Vagina (tissue), 2 donors: ENCODE measurements around the gene MICALL2.

Experiments used
- POLR2AphosphoS5 ChIP-seq, 2 donors: sonication (generic); formaldehyde crosslinking; IDR thresholded peaks; one replicate each; pipeline ENCODE4 v1.9.0; 2017; ENCODE audit warnings: antibody characterized with exemption in 2 of 2, mild to moderate bottlenecking in 2 of 2, low read depth in 1 of 2; ENCODE audit not compliant: insufficient read depth in 1 of 2
- TF ChIP-seq, protein P1 (sequence below), 3 experiments: fragments of 450-650 bp in 2 of 3; fragments of 200-600 bp in 1 of 3; sonication (generic) in 1 of 3; IDR thresholded peaks; one replicate each; pipeline ENCODE4 v1.5.1; 2017 to 2019; ENCODE audit warnings: antibody characterized with exemption in 3 of 3, mild to moderate bottlenecking in 2 of 3, moderate library complexity in 2 of 3

DNA sequence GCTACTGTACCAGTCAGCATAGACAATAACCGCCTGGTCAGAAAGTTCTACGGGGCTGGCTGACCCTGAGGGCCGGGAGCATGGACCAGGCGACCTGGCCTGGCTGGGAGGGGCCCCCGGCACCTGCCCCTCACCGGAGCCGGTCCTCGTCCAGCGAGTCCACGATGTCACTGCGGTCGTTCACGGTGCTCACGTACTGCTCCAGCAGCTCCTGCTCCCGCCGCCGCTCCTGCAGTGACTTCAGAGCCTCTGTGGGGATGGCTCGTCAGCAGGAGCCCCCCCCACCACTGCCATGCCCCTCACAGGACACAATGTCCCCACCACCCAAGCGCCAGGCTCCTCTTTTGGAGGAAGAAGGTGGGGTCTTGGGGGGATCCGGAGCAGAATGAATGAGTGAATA lies 22.7 kb downstream of the MICALL2 start:
- no peak for TF ChIP-seq POLR2AphosphoS5 (IDR thresholded peaks at IDR 0.05; ENCODE audit: insufficient read depth in 1 of 2, low read depth in 1 of 2)
- TF ChIP-seq, protein P1, sequence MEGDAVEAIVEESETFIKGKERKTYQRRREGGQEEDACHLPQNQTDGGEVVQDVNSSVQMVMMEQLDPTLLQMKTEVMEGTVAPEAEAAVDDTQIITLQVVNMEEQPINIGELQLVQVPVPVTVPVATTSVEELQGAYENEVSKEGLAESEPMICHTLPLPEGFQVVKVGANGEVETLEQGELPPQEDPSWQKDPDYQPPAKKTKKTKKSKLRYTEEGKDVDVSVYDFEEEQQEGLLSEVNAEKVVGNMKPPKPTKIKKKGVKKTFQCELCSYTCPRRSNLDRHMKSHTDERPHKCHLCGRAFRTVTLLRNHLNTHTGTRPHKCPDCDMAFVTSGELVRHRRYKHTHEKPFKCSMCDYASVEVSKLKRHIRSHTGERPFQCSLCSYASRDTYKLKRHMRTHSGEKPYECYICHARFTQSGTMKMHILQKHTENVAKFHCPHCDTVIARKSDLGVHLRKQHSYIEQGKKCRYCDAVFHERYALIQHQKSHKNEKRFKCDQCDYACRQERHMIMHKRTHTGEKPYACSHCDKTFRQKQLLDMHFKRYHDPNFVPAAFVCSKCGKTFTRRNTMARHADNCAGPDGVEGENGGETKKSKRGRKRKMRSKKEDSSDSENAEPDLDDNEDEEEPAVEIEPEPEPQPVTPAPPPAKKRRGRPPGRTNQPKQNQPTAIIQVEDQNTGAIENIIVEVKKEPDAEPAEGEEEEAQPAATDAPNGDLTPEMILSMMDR (IDR thresholded peaks at IDR 0.05) = no peak
